Muscle of leg (tissue), 16 donors: Measurements from ENCODE around the gene CD248. TPM values are rescaled to one million over a fixed set of nuclear protein-coding genes. Genes with fewer than 3 reads are reported as not detected.
A peak's percentile ranks its signal among the peaks of the same experiment; 100 is the strongest.

ENCODE experiments used
- DNase-seq: peaks from one replicate; pipeline ENCODE4 v3.0.0; 2013
- H3K27ac ChIP-seq: one replicate; pipeline ENCODE4 v1.5.1; 2013; ENCODE audit warnings: mild to moderate bottlenecking, low read length, control low read depth
- H3K27me3 ChIP-seq: one replicate; pipeline ENCODE4 v1.6.1; 2013; ENCODE audit warnings: low read length; ENCODE audit not compliant: control insufficient read depth, insufficient read depth
- H3K36me3 ChIP-seq: one replicate; pipeline ENCODE4 v1.6.1; 2013; ENCODE audit warnings: low read length; ENCODE audit not compliant: control insufficient read depth, insufficient read depth
- H3K4me1 ChIP-seq: one replicate; pipeline ENCODE4 v1.6.1; 2013; ENCODE audit warnings: low read length; ENCODE audit not compliant: control insufficient read depth, insufficient read depth
- H3K4me3 ChIP-seq: one replicate; pipeline ENCODE4 v1.5.1; 2013; ENCODE audit warnings: low read length, control low read depth
- H3K9me3 ChIP-seq: replicated peaks from 2 replicates; pipeline ENCODE4 v1.6.1; 2013; ENCODE audit warnings: low read depth, low read length; ENCODE audit not compliant: control insufficient read depth
- WGBS: methylation state at CpG from one replicate; pipeline ENCODE4 v1.1.5; 2013; ENCODE audit warnings: missing lambda C conversion rate; ENCODE audit not compliant: insufficient coverage; 5-methylcytosine and 5-hydroxymethylcytosine counted together
- long read RNA-seq, 11 donors: transcript quantifications; one replicate each; lab custom pipeline, GENCODE V29; 2026
- polyA plus RNA-seq, 8 donors: library from polyadenylated mRNA; unstranded; fragments of 120-200 nt; gene quantifications; one replicate each; pipeline versions ENCODE4 v1.2.1 to v1.2.3, GENCODE V29; 2013; ENCODE audit warnings: inconsistent platforms in 1 of 8, low replicate concordance in 1 of 8; ENCODE audit not compliant: insufficient read length in 8 of 8, insufficient read depth in 1 of 8
- total RNA-seq: library from RNA; stranded (reverse); fragments of 120-200 nt; gene quantifications from one replicate; pipeline ENCODE4 v1.2.4, GENCODE V29; 2013

Gene CD248
- 24.5 TPM for total RNA-seq
- 100 to 1,000 TPM in 4 of 8 donors, 10 to 100 TPM in 4; 65.9 to 134 (median 98.9) TPM for polyA plus RNA-seq
- long read RNA-seq, donor 1, transcript CD248-201 (1 exons, 2,558 nt), result major isoform, 57 of 57 reads
- long read RNA-seq, donor 1, partial matches to known transcripts, result 0 of 57 reads
- long read RNA-seq, donor 1, other reads (novel, unspliced or antisense), result 0 of 57 reads
- long read RNA-seq, donor 2, transcript CD248-201 (1 exons, 2,558 nt), result major isoform, 18 of 18 reads
- long read RNA-seq, donor 2, partial matches to known transcripts, result 0 of 18 reads
- long read RNA-seq, donor 2, other reads (novel, unspliced or antisense), result 0 of 18 reads
- long read RNA-seq, donor 3, transcript CD248-201 (1 exons, 2,558 nt), result major isoform, 147 of 147 reads
- long read RNA-seq, donor 3, partial matches to known transcripts, result 0 of 147 reads
- long read RNA-seq, donor 3, other reads (novel, unspliced or antisense), result 0 of 147 reads
- long read RNA-seq, donor 4, transcript CD248-201 (1 exons, 2,558 nt), result major isoform, 133 of 133 reads
- long read RNA-seq, donor 4, partial matches to known transcripts, result 0 of 133 reads
- long read RNA-seq, donor 4, other reads (novel, unspliced or antisense), result 0 of 133 reads
- long read RNA-seq, donor 5, transcript CD248-201 (1 exons, 2,558 nt), result major isoform, 231 of 231 reads
- long read RNA-seq, donor 5, partial matches to known transcripts, result 0 of 231 reads
- long read RNA-seq, donor 5, other reads (novel, unspliced or antisense), result 0 of 231 reads
- long read RNA-seq, donor 6, transcript CD248-201 (1 exons, 2,558 nt), result major isoform, 137 of 137 reads
- long read RNA-seq, donor 6, partial matches to known transcripts, result 0 of 137 reads
- long read RNA-seq, donor 6, other reads (novel, unspliced or antisense), result 0 of 137 reads
- long read RNA-seq, donor 7, transcript CD248-201 (1 exons, 2,558 nt), result major isoform, 123 of 123 reads
- long read RNA-seq, donor 7, partial matches to known transcripts, result 0 of 123 reads
- long read RNA-seq, donor 7, other reads (novel, unspliced or antisense), result 0 of 123 reads
- long read RNA-seq, donor 8, transcript CD248-201 (1 exons, 2,558 nt), result major isoform, 112 of 112 reads
- long read RNA-seq, donor 8, partial matches to known transcripts, result 0 of 112 reads
- long read RNA-seq, donor 8, other reads (novel, unspliced or antisense), result 0 of 112 reads
- long read RNA-seq, donor 9, transcript CD248-201 (1 exons, 2,558 nt), result major isoform, 121 of 121 reads
- long read RNA-seq, donor 9, partial matches to known transcripts, result 0 of 121 reads
- long read RNA-seq, donor 9, other reads (novel, unspliced or antisense), result 0 of 121 reads
- long read RNA-seq, donor 10, transcript CD248-201 (1 exons, 2,558 nt), result major isoform, 137 of 137 reads
- long read RNA-seq, donor 10, partial matches to known transcripts, result 0 of 137 reads
- long read RNA-seq, donor 10, other reads (novel, unspliced or antisense), result 0 of 137 reads
- long read RNA-seq, donor 11, transcript CD248-201 (1 exons, 2,558 nt), result major isoform, 179 of 179 reads
- long read RNA-seq, donor 11, partial matches to known transcripts, result 0 of 179 reads
- long read RNA-seq, donor 11, other reads (novel, unspliced or antisense), result 0 of 179 reads

GRCh38 chr11:66316849-66317251, at the start of gene CD248:
Gene CD248 (minus strand): TSS chr11:66317044. CDS start chr11:66317027, 17 bp downstream.
- Histone ChIP-seq H3K4me1 (peaks cover 59% of the 10 kb centered on the region), H3K4me3 (peak within 1 kb of the TSS; percentile 46), H3K9me3 (no peaks in the 10 kb centered on the region), H3K27ac (peak within 1 kb of the TSS; percentile 85), H3K36me3 (no peaks in the 10 kb centered on the region), H3K27me3 (peaks cover 5% of the 10 kb centered on the region)
- DNase-seq, result peak; percentile 95
- 3% methylated on average over 27 of the region's 29 CpGs for WGBS

GRCh38 chr11:66365711-66366619, 49.1 kb upstream of the CD248 start:
- Histone ChIP-seq H3K36me3 (peaks cover 44% of the 10 kb centered on the region), H3K4me1 (peaks cover 28% of the 10 kb centered on the region), H3K9me3 (no peaks in the 10 kb centered on the region), H3K4me3 (no peak overlapping the region), H3K27me3 (peaks cover 3% of the 10 kb centered on the region), H3K27ac (no peak overlapping the region)
- DNase-seq, result no peak
- WGBS, result 80% methylated on average over 10 of the region's 14 CpGs

- Histone ChIP-seq H3K9me3 (no peaks in the 10 kb centered on the region), H3K27ac (no peak overlapping the region), H3K4me3 (no peak overlapping the region), H3K27me3 (no peaks in the 10 kb centered on the region), H3K4me1 (peaks cover 22% of the 10 kb centered on the region), H3K36me3 (peaks cover 44% of the 10 kb centered on the region)
- 100% methylated on average over 1 of the region's 6 CpGs for WGBS
- no peak for DNase-seq
These were observed 48.3 kb upstream of the CD248 start for GRCh38 chr11:66365166-66365565.

GRCh38 chr11:66363805-66364535, 47.1 kb upstream of the CD248 start:
- no peak for DNase-seq
- Histone ChIP-seq H3K27me3 (no peaks in the 10 kb centered on the region), H3K4me1 (peaks cover 10% of the 10 kb centered on the region), H3K4me3 (no peak overlapping the region), H3K36me3 (peaks cover 44% of the 10 kb centered on the region), H3K9me3 (no peaks in the 10 kb centered on the region), H3K27ac (no peak overlapping the region)
- 69% methylated on average over 9 of the region's 15 CpGs for WGBS

- Histone ChIP-seq H3K9me3 (no peaks in the 10 kb centered on the region), H3K27me3 (no peaks in the 10 kb centered on the region), H3K4me1 (peaks cover 2% of the 10 kb centered on the region), H3K4me3 (no peak overlapping the region), H3K36me3 (peaks cover 36% of the 10 kb centered on the region), H3K27ac (no peak overlapping the region)
- 76% methylated on average over 14 of the region's 14 CpGs for whole genome bisulfite sequencing
- DNase-seq, result no peak
These were observed 46.4 kb upstream of the CD248 start for GRCh38 chr11:66363187-66363601.

- 72% methylated on average over 6 of the region's 9 CpGs for WGBS
- Histone ChIP-seq H3K27me3 (no peaks in the 10 kb centered on the region), H3K4me1 (no peaks in the 10 kb centered on the region), H3K9me3 (no peaks in the 10 kb centered on the region), H3K27ac (no peak overlapping the region), H3K4me3 (no peak overlapping the region), H3K36me3 (peaks cover 31% of the 10 kb centered on the region)
- no peak for DNase-seq
These were observed 45.8 kb upstream of the CD248 start for GRCh38 chr11:66362481-66363147.

GRCh38 chr11:66361502-66361941, 44.7 kb upstream of the CD248 start:
- Histone ChIP-seq H3K9me3 (no peaks in the 10 kb centered on the region), H3K27me3 (no peaks in the 10 kb centered on the region), H3K4me3 (no peak overlapping the region), H3K36me3 (peaks cover 23% of the 10 kb centered on the region), H3K27ac (no peak overlapping the region), H3K4me1 (no peaks in the 10 kb centered on the region)
- WGBS, result 75% methylated on average over 6 of the region's 6 CpGs
- DNase-seq, result no peak
